ENCODE results near the gene KIF4B. TPM values are rescaled to one million over a fixed set of nuclear protein-coding genes. Genes with fewer than 3 reads are reported as not detected.
A peak's percentile ranks its signal among the peaks of the same experiment; 100 is the strongest.

KIF4B gene
- total RNA-seq, 1 experiment from 2014 or later, result 0.07 TPM

DNA sequence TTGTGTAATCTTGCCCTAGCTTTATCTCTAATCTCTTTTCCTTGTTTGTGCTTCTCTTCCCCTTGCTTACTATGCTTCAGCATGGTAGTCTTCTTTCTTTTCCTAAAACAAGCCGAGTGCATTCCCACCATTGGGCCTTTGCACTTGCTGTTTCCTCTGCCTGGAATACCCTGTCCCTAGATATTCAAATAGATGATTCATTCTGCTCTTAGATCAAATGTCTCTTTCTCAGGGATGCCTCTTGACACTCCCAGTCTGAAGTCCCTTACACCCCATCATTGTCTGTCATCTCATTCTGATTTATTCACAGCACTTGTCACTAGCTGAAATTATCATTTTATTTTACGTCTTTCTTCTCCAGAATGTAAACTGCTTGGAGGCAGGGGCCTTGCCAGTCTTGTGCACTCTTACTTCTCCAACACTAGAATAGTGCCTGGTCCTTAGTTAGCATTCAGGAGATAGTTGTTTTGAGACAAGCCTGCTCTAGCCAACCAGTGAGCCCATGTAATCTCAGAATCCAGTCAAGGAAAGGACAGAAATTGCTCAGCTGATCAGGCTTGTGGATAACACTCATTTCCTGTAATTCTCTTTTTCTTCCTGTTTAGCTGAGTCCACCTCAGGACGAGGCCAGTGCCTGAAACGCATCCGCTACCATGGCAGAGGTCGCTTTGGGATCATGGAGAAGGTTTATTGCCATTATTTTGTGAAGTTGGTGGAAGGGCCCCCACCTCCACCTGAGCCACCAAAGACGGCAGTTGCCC lies 47.3 kb upstream of the KIF4B start:
- no peak overlapping the region for H4K91ac ChIP-seq (ENCODE audit: insufficient read length, low read depth, low read length)
- Mint-ChIP-seq H3K27me3 (ENCODE audit: low read depth) (no peaks in the 10 kb centered on the region), H3K27ac (peak overlapping the region in 1 of 3 experiments; percentile 15; a peak in 1 of 7 replicates), H3K9me3 (no peaks in the 10 kb centered on the region), H3K4me3 (no peak overlapping the region), H3K36me3 (ENCODE audit: insufficient read depth in 1 of 3, low read depth in 3 of 3) (peaks cover 0 to 6% (median 5%) of the 10 kb centered on the region in 3 experiments; a peak in 4 of 7 replicates), H3K4me1 (no peaks in the 10 kb centered on the region)
- H3K9ac ChIP-seq (ENCODE audit: extremely low read depth, insufficient read length, low read length), result no peak overlapping the region
- H3K14ac ChIP-seq (ENCODE audit: insufficient read depth, low read length), result no peak overlapping the region
- no peak overlapping the region for H2AFZ ChIP-seq (ENCODE audit: low read length)
- no peak overlapping the region for H3T11ph ChIP-seq (ENCODE audit: low read length)
- DNase-seq, result no peak
- no peak overlapping the region for H4K8ac ChIP-seq (replicated peaks; ENCODE audit: insufficient read length, low read depth, low read length)
- TF ChIP-seq, protein P1, sequence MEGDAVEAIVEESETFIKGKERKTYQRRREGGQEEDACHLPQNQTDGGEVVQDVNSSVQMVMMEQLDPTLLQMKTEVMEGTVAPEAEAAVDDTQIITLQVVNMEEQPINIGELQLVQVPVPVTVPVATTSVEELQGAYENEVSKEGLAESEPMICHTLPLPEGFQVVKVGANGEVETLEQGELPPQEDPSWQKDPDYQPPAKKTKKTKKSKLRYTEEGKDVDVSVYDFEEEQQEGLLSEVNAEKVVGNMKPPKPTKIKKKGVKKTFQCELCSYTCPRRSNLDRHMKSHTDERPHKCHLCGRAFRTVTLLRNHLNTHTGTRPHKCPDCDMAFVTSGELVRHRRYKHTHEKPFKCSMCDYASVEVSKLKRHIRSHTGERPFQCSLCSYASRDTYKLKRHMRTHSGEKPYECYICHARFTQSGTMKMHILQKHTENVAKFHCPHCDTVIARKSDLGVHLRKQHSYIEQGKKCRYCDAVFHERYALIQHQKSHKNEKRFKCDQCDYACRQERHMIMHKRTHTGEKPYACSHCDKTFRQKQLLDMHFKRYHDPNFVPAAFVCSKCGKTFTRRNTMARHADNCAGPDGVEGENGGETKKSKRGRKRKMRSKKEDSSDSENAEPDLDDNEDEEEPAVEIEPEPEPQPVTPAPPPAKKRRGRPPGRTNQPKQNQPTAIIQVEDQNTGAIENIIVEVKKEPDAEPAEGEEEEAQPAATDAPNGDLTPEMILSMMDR (conservative IDR thresholded peaks at IDR 0.05), result no peak
- WGBS (ENCODE audit: extremely low coverage, insufficient read length, low lambda C conversion rate), result no CpG with 5 or more reads among the region's 7 CpGs
- H3K23ac ChIP-seq (ENCODE audit: insufficient read length, low read depth, low read length), result no peak overlapping the region
- no peak overlapping the region for H3K27ac ChIP-seq (ENCODE audit: insufficient read length, low read depth, low read length)
- H4K5ac ChIP-seq (ENCODE audit: insufficient read length, low read depth, low read length), result no peak overlapping the region
- H3K4ac ChIP-seq (ENCODE audit: low read depth, low read length), result no peak overlapping the region
- H2BK20ac ChIP-seq (ENCODE audit: low read depth, low read length, poor library complexity, severe bottlenecking), result no peak overlapping the region
- no peak overlapping the region for H2BK12ac ChIP-seq (ENCODE audit: insufficient read length, low read depth, low read length)
- H2AK5ac ChIP-seq (ENCODE audit: insufficient read length, low read length), result no peak overlapping the region
- no peaks in the 10 kb centered on the region for H3K79me2 ChIP-seq (ENCODE audit: insufficient read depth, low read length)
- H4K20me1 ChIP-seq (ENCODE audit: control insufficient read depth, insufficient read depth, insufficient read length), result no peaks in the 10 kb centered on the region
- no peaks in the 10 kb centered on the region for H3K79me1 ChIP-seq (ENCODE audit: insufficient read depth, low read depth, low read length, poor library complexity, severe bottlenecking)
- no peaks in the 10 kb centered on the region for H3K23me2 ChIP-seq (ENCODE audit: insufficient read length, low read depth, low read length, poor library complexity, severe bottlenecking)
- H3K9me3 ChIP-seq (ENCODE audit: control insufficient read depth, low read depth, low read length), result no peaks in the 10 kb centered on the region
- no peak overlapping the region; the same call in 1 of the 2 replicates for H2BK15ac ChIP-seq (ENCODE audit: low read depth, low read length)
- H3K56ac ChIP-seq (ENCODE audit: insufficient read length, low read depth, low read length), result no peak overlapping the region
- H2BK120ac ChIP-seq (ENCODE audit: low read depth, low read length, poor library complexity, severe bottlenecking), result no peak overlapping the region
- H3K4me2 ChIP-seq (ENCODE audit: insufficient read depth, insufficient read length, low read length), result no peak overlapping the region
- no peaks in the 10 kb centered on the region for H3K27me3 ChIP-seq (ENCODE audit: insufficient read depth, low read length)
- H2BK5ac ChIP-seq (ENCODE audit: insufficient read length, low read length), result no peak overlapping the region
- H3K18ac ChIP-seq (ENCODE audit: insufficient read length, low read depth, low read length), result no peak overlapping the region
- H3K4me1 ChIP-seq (ENCODE audit: insufficient read depth, low read length), result no peaks in the 10 kb centered on the region

Measured in H9 (cell line).